SK-N-SH treated with all-trans-retinoic acid at 6 μM for 48 hours (cell line): Measurements from ENCODE around the gene TREML2.

Experiments used
- ATAC-seq: fragments of 200-7000 bp; cut with Tn5 transposase; 3 replicates; pipeline ENCODE4 v1.9.1; 2020; ENCODE audit warnings: mild to moderate bottlenecking, moderate library complexity
- ARNTL ChIP-seq: fragments of 450-650 bp; formaldehyde crosslinking; IDR thresholded peaks from 2 replicates; pipeline ENCODE4 v1.5.0; 2020; ENCODE audit warnings: low read depth, mild to moderate bottlenecking, moderate library complexity, borderline replicate concordance
- BACH2 ChIP-seq: fragments of 250-450 bp; sonication (Bioruptor Pico); IDR thresholded peaks from 2 replicates; pipeline ENCODE4 v1.9.0; 2021; ENCODE audit warnings: mild to moderate bottlenecking, borderline replicate concordance
- CREB5 ChIP-seq: fragments of 250-450 bp; sonication (Bioruptor Pico); IDR thresholded peaks from 2 replicates; pipeline ENCODE4 v1.5.1; 2020; ENCODE audit warnings: low read depth, mild to moderate bottlenecking, moderate library complexity
- CSDC2 ChIP-seq: fragments of 250-450 bp; sonication (Bioruptor Pico); IDR thresholded peaks from 2 replicates; pipeline ENCODE4 v1.5.0; 2020; ENCODE audit warnings: mild to moderate bottlenecking, moderate library complexity
- ESRRG ChIP-seq: fragments of 250-450 bp; sonication (Bioruptor Pico); IDR thresholded peaks from 2 replicates; pipeline ENCODE4 v1.6.1; 2021; ENCODE audit warnings: mild to moderate bottlenecking
- GLIS3 ChIP-seq: fragments of 250-450 bp; sonication (Bioruptor Pico); IDR thresholded peaks from 2 replicates; pipeline ENCODE4 v1.5.0; 2020; ENCODE audit warnings: mild to moderate bottlenecking, moderate library complexity
- ISL1 ChIP-seq: fragments of 250-450 bp; sonication (Bioruptor Pico); IDR thresholded peaks from 2 replicates; pipeline ENCODE4 v2.1.2; 2022; ENCODE audit warnings: mild to moderate bottlenecking, moderate library complexity
- OSR1 ChIP-seq: fragments of 250-450 bp; sonication (Bioruptor Pico); IDR thresholded peaks from 2 replicates; pipeline ENCODE4 v1.8.0; 2022; ENCODE audit warnings: moderate library complexity, mild to moderate bottlenecking, inconsistent platforms
- PPARA ChIP-seq: fragments of 250-450 bp; sonication (Bioruptor Pico); IDR thresholded peaks from 2 replicates; pipeline ENCODE4 v1.5.0; 2020; ENCODE audit warnings: mild to moderate bottlenecking, borderline replicate concordance
- RARB ChIP-seq: fragments of 250-450 bp; sonication (Bioruptor Pico); IDR thresholded peaks from 2 replicates; pipeline ENCODE4 v1.8.0; 2021; ENCODE audit warnings: mild to moderate bottlenecking, moderate library complexity
- SNAI2 ChIP-seq: fragments of 250-450 bp; sonication (Bioruptor Pico); IDR thresholded peaks from 2 replicates; pipeline ENCODE4 v1.5.0; 2020; ENCODE audit warnings: mild to moderate bottlenecking, moderate library complexity
- TCF4 ChIP-seq: fragments of 250-450 bp; sonication (Bioruptor Pico); IDR thresholded peaks from 2 replicates; pipeline ENCODE4 v1.8.0; 2021; ENCODE audit warnings: mild to moderate bottlenecking, moderate library complexity, borderline replicate concordance
- TOX ChIP-seq: fragments of 250-450 bp; sonication (Bioruptor Pico); IDR thresholded peaks from 2 replicates; pipeline ENCODE4 v1.8.0; 2021; ENCODE audit warnings: mild to moderate bottlenecking, moderate library complexity, borderline replicate concordance
- TSHZ2 ChIP-seq: fragments of 250-450 bp; sonication (Bioruptor Pico); IDR thresholded peaks from 2 replicates; pipeline ENCODE4 v1.5.0; 2020; ENCODE audit warnings: mild to moderate bottlenecking, moderate library complexity
- ZC3H10 ChIP-seq: fragments of 250-450 bp; sonication (Bioruptor Pico); IDR thresholded peaks from 2 replicates; pipeline ENCODE4 v1.5.1; 2021; ENCODE audit warnings: mild to moderate bottlenecking, moderate library complexity
- ZFP3 ChIP-seq: fragments of 250-450 bp; sonication (Bioruptor Pico); IDR thresholded peaks from 2 replicates; pipeline ENCODE4 v1.5.0; 2020; ENCODE audit warnings: mild to moderate bottlenecking, moderate library complexity
- ZFP30 ChIP-seq: fragments of 450-650 bp; formaldehyde crosslinking; IDR thresholded peaks from 2 replicates; pipeline ENCODE4 v1.5.0; 2022; ENCODE audit warnings: mild to moderate bottlenecking, moderate library complexity
- ZNF565 ChIP-seq: fragments of 450-650 bp; formaldehyde crosslinking; conservative IDR thresholded peaks from 2 replicates; pipeline ENCODE4 v1.5.0; 2020; ENCODE audit warnings: low read depth, mild to moderate bottlenecking, moderate library complexity
- ZNF70 ChIP-seq: fragments of 450-650 bp; formaldehyde crosslinking; IDR thresholded peaks from 2 replicates; pipeline ENCODE4 v1.5.0; 2020; ENCODE audit warnings: mild to moderate bottlenecking, moderate library complexity
- ZNF8 ChIP-seq: fragments of 450-650 bp; formaldehyde crosslinking; IDR thresholded peaks from 2 replicates; pipeline ENCODE4 v1.5.0; 2020; ENCODE audit warnings: mild to moderate bottlenecking, moderate library complexity
- TF ChIP-seq, protein P1 (sequence below): fragments of 250-450 bp; sonication (Bioruptor Pico); IDR thresholded peaks from 2 replicates; pipeline ENCODE4 v1.8.0; 2021; ENCODE audit warnings: low read depth, mild to moderate bottlenecking, moderate library complexity, borderline replicate concordance

Gene TREML2

GRCh38 chr6:41200296-41200900, 551 bp downstream of the TREML2 start:
- no peak for ATAC-seq
- TF ChIP-seq ARNTL (CRISPR knock-in tag) (no peak), ZNF70 (CRISPR knock-in tag) (no peak), CSDC2 (no peak), CREB5 (CRISPR knock-in tag) (no peak), ESRRG (CRISPR knock-in tag) (no peak), RARB (CRISPR knock-in tag) (no peak), TCF4 (CRISPR knock-in tag) (no peak), ZC3H10 (CRISPR knock-in tag) (no peak)

GRCh38 chr6:41199552-41200246, 1.2 kb downstream of the TREML2 start:
- TF ChIP-seq CSDC2, result no peak
- TF ChIP-seq TOX (CRISPR knock-in tag), result no peak
- no peak for TF ChIP-seq PPARA
- no peak for TF ChIP-seq ZNF8 (CRISPR knock-in tag)
- no peak for TF ChIP-seq CREB5 (CRISPR knock-in tag)
- no peak for TF ChIP-seq ZC3H10 (CRISPR knock-in tag)
- no peak for TF ChIP-seq ZNF70 (CRISPR knock-in tag)
- no peak for TF ChIP-seq ARNTL (CRISPR knock-in tag)
- TF ChIP-seq TCF4 (CRISPR knock-in tag), result no peak
- no peak for TF ChIP-seq ESRRG (CRISPR knock-in tag)
- TF ChIP-seq BACH2, result no peak
- TF ChIP-seq SNAI2, result no peak
- TF ChIP-seq TSHZ2 (CRISPR knock-in tag), result no peak
- TF ChIP-seq, protein P1, sequence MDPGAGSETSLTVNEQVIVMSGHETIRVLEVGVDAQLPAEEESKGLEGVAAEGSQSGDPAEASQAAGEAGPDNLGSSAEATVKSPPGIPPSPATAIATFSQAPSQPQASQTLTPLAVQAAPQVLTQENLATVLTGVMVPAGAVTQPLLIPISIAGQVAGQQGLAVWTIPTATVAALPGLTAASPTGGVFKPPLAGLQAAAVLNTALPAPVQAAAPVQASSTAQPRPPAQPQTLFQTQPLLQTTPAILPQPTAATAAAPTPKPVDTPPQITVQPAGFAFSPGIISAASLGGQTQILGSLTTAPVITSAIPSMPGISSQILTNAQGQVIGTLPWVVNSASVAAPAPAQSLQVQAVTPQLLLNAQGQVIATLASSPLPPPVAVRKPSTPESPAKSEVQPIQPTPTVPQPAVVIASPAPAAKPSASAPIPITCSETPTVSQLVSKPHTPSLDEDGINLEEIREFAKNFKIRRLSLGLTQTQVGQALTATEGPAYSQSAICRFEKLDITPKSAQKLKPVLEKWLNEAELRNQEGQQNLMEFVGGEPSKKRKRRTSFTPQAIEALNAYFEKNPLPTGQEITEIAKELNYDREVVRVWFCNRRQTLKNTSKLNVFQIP, result no peak
- TF ChIP-seq ZFP3 (CRISPR knock-in tag), result no peak
- no peak for TF ChIP-seq RARB (CRISPR knock-in tag)
- no peak for TF ChIP-seq ZFP30
- no peak for ATAC-seq

DNA sequence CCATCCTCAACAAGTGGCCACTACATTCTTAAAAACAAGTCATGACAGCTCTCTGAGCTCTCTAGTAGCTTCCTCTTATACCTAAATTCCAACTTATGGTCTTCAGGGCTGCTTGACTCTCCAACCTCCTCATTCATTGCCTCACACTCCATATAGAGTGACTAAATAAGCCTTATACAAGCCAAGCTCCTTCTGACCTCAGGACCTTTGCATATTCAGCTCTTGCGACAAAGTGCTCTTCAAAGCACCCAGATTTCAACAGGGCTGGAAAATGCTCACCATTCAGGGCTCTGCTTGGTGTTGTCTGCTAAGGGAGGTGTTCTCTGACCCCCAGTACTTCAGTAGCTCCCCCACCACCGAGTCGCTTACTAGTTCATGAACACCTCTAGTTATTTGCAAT, 3.7 kb downstream of the TREML2 start:
- no peak for ATAC-seq
- TF ChIP-seq ZNF8 (CRISPR knock-in tag) (no peak), ARNTL (CRISPR knock-in tag) (no peak), ZFP30 (no peak), ZNF565 (CRISPR knock-in tag) (no peak), PPARA (no peak), TSHZ2 (CRISPR knock-in tag) (no peak), OSR1 (CRISPR knock-in tag) (no peak), ZNF70 (CRISPR knock-in tag) (no peak), TOX (CRISPR knock-in tag) (no peak), ISL1 (CRISPR knock-in tag) (no peak), RARB (CRISPR knock-in tag) (no peak), GLIS3 (CRISPR knock-in tag) (no peak), CREB5 (CRISPR knock-in tag) (no peak), CSDC2 (no peak), TCF4 (CRISPR knock-in tag) (no peak), ZC3H10 (CRISPR knock-in tag) (no peak)
